Tibial artery (tissue), 4 donors: ENCODE results near the gene BAG5.

Experiments used
- DNase-seq, 2 donors: peaks; one replicate each; pipeline ENCODE4 v3.0.0-alpha.2; 2019
- H3K27ac ChIP-seq, 2 donors: fragments of 200-600 bp; sonication (generic) in 1 of 2; 1 replicate in 1 of 2; 2 replicates in 1 of 2; pipeline ENCODE4 v1.5.1; 2018 to 2019; ENCODE audit warnings: mild to moderate bottlenecking in 1 of 2
- H3K27me3 ChIP-seq, 2 donors: fragments of 200-600 bp; sonication (generic) in 1 of 2; one replicate each; pipeline versions ENCODE4 v1.5.1 to v1.6.0; 2016 to 2019
- H3K36me3 ChIP-seq, 3 donors: fragments of 200-600 bp; sonication (generic) in 2 of 3; one replicate each; pipeline ENCODE4 v1.5.1; 2016 to 2019; ENCODE audit warnings: mild to moderate bottlenecking in 2 of 3
- H3K4me1 ChIP-seq, 4 donors: fragments of 200-600 bp; sonication (generic) in 2 of 4; 1 replicate in 3 of 4; 2 replicates in 1 of 4; pipeline ENCODE4 v1.5.1; 2016 to 2019
- H3K4me3 ChIP-seq, 2 donors: fragments of 200-600 bp; sonication (generic) in 1 of 2; 1 replicate in 1 of 2; 2 replicates in 1 of 2; pipeline ENCODE4 v1.5.1; 2018 to 2019; ENCODE audit warnings: mild to moderate bottlenecking in 2 of 2
- H3K9me3 ChIP-seq, 3 donors: fragments of 200-600 bp; sonication (generic) in 1 of 3; one replicate each; pipeline ENCODE4 v1.5.1; 2016 to 2019
- intact Hi-C: fragments of 100-400 bp; cut with DNase I; formaldehyde crosslinking; loops from one replicate; pipeline ENCODE4 v1.15.0; 2023; ENCODE audit warnings: low total_unique reads
- TF ChIP-seq, protein P1 (sequence below), 2 experiments: fragments of 200-600 bp in 1 of 2; fragments of 450-650 bp in 1 of 2; IDR thresholded peaks; one replicate each; pipeline ENCODE4 v1.5.1; 2017 to 2019; ENCODE audit warnings: antibody characterized with exemption in 2 of 2, mild to moderate bottlenecking in 1 of 2, moderate library complexity in 1 of 2

The BAG5 gene

DNA sequence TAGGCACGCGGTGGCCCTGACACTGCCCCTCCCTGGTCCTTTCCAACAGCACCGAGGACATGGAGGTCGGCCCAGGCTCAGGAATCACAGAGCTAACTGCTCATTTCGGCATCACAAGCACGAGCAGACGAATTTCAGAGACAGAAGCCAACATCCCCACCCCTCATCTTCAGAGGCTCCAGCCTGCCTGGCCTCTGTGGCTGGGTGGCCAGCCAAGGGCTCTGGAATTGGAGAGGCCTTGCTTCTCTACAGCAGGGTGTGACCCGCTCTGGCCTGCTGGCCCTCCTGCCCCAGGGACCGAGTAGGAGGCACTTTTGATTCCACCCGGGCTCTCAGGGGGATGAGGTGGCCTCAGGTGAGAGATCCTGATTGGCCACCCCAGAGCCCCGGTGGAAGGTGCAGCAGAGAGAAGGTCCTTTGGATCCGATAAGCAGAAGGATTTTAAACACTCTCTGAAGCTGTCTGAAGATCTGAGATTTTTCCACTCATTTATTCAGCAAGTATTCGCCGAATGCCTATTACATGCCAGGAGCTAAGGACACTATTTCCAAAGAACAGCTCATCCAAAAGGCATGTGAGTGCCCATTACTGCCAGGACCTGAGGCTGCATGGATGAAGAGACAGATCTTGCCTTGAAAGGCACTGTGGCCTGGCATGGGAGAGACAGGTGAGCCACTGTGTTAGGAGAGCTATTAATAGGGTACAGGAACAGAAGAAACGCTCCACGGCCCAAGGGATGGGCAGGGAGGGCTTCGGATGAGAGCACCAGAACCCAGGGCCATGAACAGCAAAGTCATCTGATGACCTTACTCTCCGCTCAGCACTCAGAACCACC lies 10.2 kb downstream of the BAG5 start:
- intact Hi-C loops: no loop called here
- no peaks in the 10 kb centered on the region for H3K9me3 ChIP-seq

DNA sequence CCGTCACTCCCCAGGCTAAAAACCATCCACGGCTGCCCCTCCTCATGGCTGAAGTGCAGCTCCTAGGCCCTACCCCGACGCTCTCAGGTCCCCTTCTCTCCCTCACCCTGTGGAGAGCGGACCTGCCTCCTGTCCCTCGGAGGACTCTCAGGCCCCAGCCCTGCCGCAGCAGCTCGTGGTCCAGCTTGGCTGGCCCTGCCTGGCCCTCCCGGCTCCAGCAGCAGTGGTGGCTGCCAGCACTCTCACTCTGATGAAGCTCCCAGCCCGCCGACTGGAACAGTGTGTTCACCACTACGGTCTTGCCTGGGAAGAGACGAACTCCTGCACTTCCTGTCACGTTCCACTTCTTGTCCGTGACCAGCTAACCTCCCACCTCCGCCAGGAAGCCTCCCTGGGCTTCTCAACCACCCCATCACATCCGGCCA lies 11.1 kb downstream of the BAG5 start:
- no peaks in the 10 kb centered on the region for H3K36me3 ChIP-seq
- no peaks in the 10 kb centered on the region for H3K27me3 ChIP-seq
- intact Hi-C loops: no loop called here
- H3K27ac ChIP-seq: peak overlapping the region; percentile 90 to 97
- H3K9me3 ChIP-seq: no peaks in the 10 kb centered on the region
- DNase-seq: peak; percentile 85 to 97
- peaks cover 16 to 78% (median 54%) of the 10 kb centered on the region in 4 donors for H3K4me1 ChIP-seq
- TF ChIP-seq, protein P1, sequence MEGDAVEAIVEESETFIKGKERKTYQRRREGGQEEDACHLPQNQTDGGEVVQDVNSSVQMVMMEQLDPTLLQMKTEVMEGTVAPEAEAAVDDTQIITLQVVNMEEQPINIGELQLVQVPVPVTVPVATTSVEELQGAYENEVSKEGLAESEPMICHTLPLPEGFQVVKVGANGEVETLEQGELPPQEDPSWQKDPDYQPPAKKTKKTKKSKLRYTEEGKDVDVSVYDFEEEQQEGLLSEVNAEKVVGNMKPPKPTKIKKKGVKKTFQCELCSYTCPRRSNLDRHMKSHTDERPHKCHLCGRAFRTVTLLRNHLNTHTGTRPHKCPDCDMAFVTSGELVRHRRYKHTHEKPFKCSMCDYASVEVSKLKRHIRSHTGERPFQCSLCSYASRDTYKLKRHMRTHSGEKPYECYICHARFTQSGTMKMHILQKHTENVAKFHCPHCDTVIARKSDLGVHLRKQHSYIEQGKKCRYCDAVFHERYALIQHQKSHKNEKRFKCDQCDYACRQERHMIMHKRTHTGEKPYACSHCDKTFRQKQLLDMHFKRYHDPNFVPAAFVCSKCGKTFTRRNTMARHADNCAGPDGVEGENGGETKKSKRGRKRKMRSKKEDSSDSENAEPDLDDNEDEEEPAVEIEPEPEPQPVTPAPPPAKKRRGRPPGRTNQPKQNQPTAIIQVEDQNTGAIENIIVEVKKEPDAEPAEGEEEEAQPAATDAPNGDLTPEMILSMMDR (IDR thresholded peaks at IDR 0.05): no peak
- peak overlapping the region; percentile 31 to 32 for H3K4me3 ChIP-seq

More for the DNA sequence above, 10.2 kb downstream of the BAG5 start:
- DNase-seq: peak; percentile 78 to 90
- H3K27me3 ChIP-seq: no peaks in the 10 kb centered on the region
- peaks cover 16 to 76% (median 50%) of the 10 kb centered on the region in 4 donors for H3K4me1 ChIP-seq
- H3K36me3 ChIP-seq: no peaks in the 10 kb centered on the region
- peak overlapping the region; percentile 31 to 32 for H3K4me3 ChIP-seq
- TF ChIP-seq, protein P1 (IDR thresholded peaks at IDR 0.05): no peak
- H3K27ac ChIP-seq: peak overlapping the region; percentile 90 to 97

GRCh38 chr14:103550451-103551337 lies 11.8 kb downstream of the BAG5 start:
- H3K4me1 ChIP-seq: peaks cover 16 to 73% (median 55%) of the 10 kb centered on the region in 4 donors
- DNase-seq: peak in 1 of 2 donors; percentile 84

DNA sequence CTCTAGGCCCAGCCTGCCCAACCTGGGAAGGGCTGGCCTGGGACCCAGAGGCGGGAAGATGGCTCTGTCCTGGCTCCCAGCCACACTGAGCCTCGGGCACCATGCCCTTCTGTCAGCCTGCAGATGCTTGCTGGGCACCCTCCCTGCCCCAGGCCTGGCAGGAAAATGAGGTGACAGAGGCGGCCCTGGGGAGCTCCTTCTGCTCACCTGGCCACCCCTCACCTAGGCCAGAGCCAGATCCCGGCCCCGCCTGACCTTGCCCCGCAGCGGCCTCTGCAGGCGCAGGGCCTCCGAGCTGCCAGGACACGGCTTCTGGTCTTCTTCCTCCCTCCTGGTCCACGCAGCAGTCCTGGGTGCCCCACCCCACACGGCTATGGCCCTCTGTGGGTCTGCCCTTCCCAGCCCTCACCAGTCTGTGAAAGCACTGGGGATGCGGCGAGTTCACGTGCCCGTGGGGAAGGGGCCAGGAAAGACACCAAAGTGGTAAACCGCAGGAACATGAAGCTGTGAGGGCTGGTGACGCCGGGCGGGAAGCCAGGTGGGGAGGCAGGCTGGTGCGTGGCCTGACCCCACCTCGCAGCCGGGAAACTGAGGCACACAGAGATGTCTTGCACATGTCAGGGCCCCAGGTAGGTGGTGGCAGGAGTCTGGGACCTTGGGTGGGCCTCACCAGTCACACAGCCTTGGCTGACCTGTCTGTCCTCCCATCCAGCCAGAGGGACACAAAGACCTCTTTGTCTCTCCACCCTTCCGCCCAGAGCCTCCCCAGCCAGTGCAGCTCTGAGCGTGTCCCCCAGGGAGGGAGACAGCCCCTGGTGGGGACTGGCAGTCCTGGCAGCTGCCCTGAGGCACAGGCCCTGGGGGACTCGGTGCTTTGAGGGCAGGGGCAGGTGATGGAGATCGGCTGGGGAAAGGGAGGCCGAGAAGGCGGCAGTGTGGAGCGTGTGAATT lies 12.8 kb downstream of the BAG5 start:
- H3K27ac ChIP-seq: peak overlapping the region; percentile 90 to 97
- H3K36me3 ChIP-seq: no peaks in the 10 kb centered on the region
- peaks cover 16 to 72% (median 57%) of the 10 kb centered on the region in 4 donors for H3K4me1 ChIP-seq
- intact Hi-C loops: loop anchor here (10.0 kb wide), 1 partner anchor 55 kb away; no protein-coding TSS in a partner anchor
- H3K27me3 ChIP-seq: no peaks in the 10 kb centered on the region
- peak in 1 of 2 donors; percentile 72 for DNase-seq
- H3K4me3 ChIP-seq: no peak overlapping the region
- TF ChIP-seq, protein P1 (IDR thresholded peaks at IDR 0.05): no peak
- no peaks in the 10 kb centered on the region for H3K9me3 ChIP-seq

More at GRCh38 chr14:103550451-103551337, 11.8 kb downstream of the BAG5 start:
- Histone ChIP-seq H3K27me3 (no peaks in the 10 kb centered on the region), H3K36me3 (no peaks in the 10 kb centered on the region), H3K27ac (peak overlapping the region; percentile 90 to 97), H3K9me3 (no peaks in the 10 kb centered on the region), H3K4me3 (peak overlapping the region; percentile 31 to 32)
- TF ChIP-seq, protein P1 (IDR thresholded peaks at IDR 0.05): no peak
- intact Hi-C loops: no loop called here
